Measurements from ENCODE around the gene RCL1.

Gene RCL1

DNA sequence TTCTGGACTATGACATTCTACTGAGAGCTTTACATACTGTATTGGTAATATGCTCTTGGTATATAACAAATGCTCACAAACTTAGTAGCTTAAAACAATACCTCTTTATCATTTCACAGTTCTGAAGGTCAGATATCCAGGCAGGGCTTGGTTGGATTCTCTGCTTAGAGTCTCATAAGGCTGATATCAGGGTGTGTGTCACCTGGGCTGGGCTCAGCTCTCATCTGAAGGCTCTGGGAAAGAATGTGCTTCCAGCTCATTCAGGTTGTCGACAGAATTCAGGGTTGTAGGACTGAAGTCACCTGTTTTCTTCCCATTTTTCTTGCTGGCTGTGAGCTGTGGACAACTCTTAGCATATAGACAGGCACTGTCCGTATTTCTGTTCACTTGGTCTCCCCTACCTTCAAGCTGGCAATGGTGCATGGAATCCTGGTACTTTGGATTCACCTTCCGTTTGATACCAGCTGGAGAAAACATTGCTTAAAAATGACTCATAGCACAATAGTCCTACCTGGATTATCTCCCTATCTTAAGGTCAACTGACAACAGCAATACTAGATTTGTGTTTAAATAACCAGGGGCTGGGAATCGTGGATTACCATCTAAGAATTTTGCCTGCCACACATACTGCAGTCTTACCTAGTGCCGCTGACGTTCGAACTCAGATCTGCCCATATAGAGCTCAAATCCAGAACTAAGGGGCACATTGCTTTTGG is 69.2 kb downstream of the RCL1 start:
- no peak overlapping the region for H3K4me3 ChIP-seq (ENCODE audit: low read depth, low read length)
- TF ChIP-seq, protein P1, sequence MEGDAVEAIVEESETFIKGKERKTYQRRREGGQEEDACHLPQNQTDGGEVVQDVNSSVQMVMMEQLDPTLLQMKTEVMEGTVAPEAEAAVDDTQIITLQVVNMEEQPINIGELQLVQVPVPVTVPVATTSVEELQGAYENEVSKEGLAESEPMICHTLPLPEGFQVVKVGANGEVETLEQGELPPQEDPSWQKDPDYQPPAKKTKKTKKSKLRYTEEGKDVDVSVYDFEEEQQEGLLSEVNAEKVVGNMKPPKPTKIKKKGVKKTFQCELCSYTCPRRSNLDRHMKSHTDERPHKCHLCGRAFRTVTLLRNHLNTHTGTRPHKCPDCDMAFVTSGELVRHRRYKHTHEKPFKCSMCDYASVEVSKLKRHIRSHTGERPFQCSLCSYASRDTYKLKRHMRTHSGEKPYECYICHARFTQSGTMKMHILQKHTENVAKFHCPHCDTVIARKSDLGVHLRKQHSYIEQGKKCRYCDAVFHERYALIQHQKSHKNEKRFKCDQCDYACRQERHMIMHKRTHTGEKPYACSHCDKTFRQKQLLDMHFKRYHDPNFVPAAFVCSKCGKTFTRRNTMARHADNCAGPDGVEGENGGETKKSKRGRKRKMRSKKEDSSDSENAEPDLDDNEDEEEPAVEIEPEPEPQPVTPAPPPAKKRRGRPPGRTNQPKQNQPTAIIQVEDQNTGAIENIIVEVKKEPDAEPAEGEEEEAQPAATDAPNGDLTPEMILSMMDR (IDR thresholded peaks at IDR 0.05; ENCODE audit: insufficient read depth, low read depth, low read length, missing control alignments): no peak
- DNase-seq (ENCODE audit: low read depth): no peak

- H3K4me3 ChIP-seq (ENCODE audit: low read depth, low read length): no peak overlapping the region
- TF ChIP-seq, protein P1 (IDR thresholded peaks at IDR 0.05; ENCODE audit: insufficient read depth, low read depth, low read length, missing control alignments): no peak
- no peak for DNase-seq (ENCODE audit: low read depth)
Measured at GRCh38 chr9:4862506-4863250, 69.9 kb downstream of the RCL1 start.

GRCh38 chr9:4864234-4864661 is 71.5 kb downstream of the RCL1 start:
- no peak for DNase-seq (ENCODE audit: low read depth)
- H3K4me3 ChIP-seq (ENCODE audit: low read depth, low read length): no peak overlapping the region
- TF ChIP-seq, protein P1 (IDR thresholded peaks at IDR 0.05; ENCODE audit: insufficient read depth, low read depth, low read length, missing control alignments): no peak

GRCh38 chr9:4864698-4865097 is 72.0 kb downstream of the RCL1 start:
- TF ChIP-seq, protein P1 (IDR thresholded peaks at IDR 0.05; ENCODE audit: insufficient read depth, low read depth, low read length, missing control alignments): no peak
- H3K4me3 ChIP-seq (ENCODE audit: low read depth, low read length): no peak overlapping the region
- no peak for DNase-seq (ENCODE audit: low read depth)

DNA sequence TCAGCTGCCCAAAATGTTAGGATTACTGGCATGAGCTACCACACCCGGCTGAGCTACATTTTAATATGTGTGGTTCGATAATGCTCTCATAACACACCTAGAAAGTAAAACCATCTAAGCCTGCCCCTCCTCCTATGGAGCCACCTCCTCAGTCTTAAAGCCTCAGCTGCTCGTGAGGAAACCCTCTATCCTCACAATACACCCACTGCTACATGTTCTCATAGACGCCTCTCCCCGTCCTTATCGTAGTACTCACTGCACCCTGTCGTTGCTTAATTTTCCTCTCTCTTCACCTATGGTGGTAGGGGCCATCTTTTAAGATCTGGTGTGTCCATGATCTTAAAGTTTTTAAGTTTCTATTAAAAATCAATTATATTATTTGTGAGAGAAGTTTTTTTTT is 72.9 kb downstream of the RCL1 start:
- TF ChIP-seq, protein P1 (IDR thresholded peaks at IDR 0.05; ENCODE audit: insufficient read depth, low read depth, low read length, missing control alignments): no peak
- DNase-seq (ENCODE audit: low read depth): no peak
- H3K4me3 ChIP-seq (ENCODE audit: low read depth, low read length): no peak overlapping the region

GRCh38 chr9:4866239-4866969 is 73.7 kb downstream of the RCL1 start:
- no peak for DNase-seq (ENCODE audit: low read depth)

More at GRCh38 chr9:4866239-4866969, 73.7 kb downstream of the RCL1 start:
- TF ChIP-seq, protein P1 (IDR thresholded peaks at IDR 0.05; ENCODE audit: insufficient read depth, low read depth, low read length, missing control alignments): no peak
- no peak overlapping the region for H3K4me3 ChIP-seq (ENCODE audit: low read depth, low read length)

Measured in GM12865 (cell line).